Esophagus (tissue), 2 donors: ENCODE measurements around the gene SLC44A5. TPM values are rescaled to one million over a fixed set of nuclear protein-coding genes. Genes with fewer than 3 reads are reported as not detected.

Source experiments
- H3K27ac ChIP-seq, 2 donors: one replicate each; pipeline ENCODE4 v1.5.1; 2013; ENCODE audit warnings: low read depth in 2 of 2, mild to moderate bottlenecking in 2 of 2, inconsistent platforms in 1 of 2, low read length in 1 of 2, moderate library complexity in 1 of 2
- H3K27me3 ChIP-seq, 2 donors: one replicate each; pipeline ENCODE4 v1.6.1; 2013; ENCODE audit warnings: low read length in 2 of 2, control low read depth in 1 of 2, mild to moderate bottlenecking in 1 of 2; ENCODE audit not compliant: insufficient read depth in 2 of 2, control insufficient read depth in 1 of 2
- H3K36me3 ChIP-seq, 2 donors: one replicate each; pipeline ENCODE4 v1.6.1; 2013; ENCODE audit warnings: low read length in 1 of 2; ENCODE audit not compliant: control insufficient read depth in 2 of 2, insufficient read depth in 2 of 2
- H3K4me1 ChIP-seq, 2 donors: one replicate each; pipeline ENCODE4 v1.6.1; 2013; ENCODE audit warnings: low read length in 1 of 2; ENCODE audit not compliant: control insufficient read depth in 2 of 2, insufficient read depth in 2 of 2
- H3K4me3 ChIP-seq, 2 donors: one replicate each; pipeline ENCODE4 v1.5.1; 2013; ENCODE audit warnings: low read length in 2 of 2, mild to moderate bottlenecking in 2 of 2, low read depth in 1 of 2, moderate library complexity in 1 of 2
- H3K9me3 ChIP-seq, 2 donors: one replicate each; pipeline ENCODE4 v1.6.1; 2013; ENCODE audit warnings: mild to moderate bottlenecking in 2 of 2, low read depth in 1 of 2, low read length in 1 of 2, moderate library complexity in 1 of 2; ENCODE audit not compliant: control insufficient read depth in 2 of 2, insufficient read depth in 1 of 2
- WGBS, 2 donors: extraction: QIAGEN DNeasy Blood & Tissue Kit; methylation state at CpG; one replicate each; pipeline ENCODE4 v1.1.7; 2013; 5-methylcytosine and 5-hydroxymethylcytosine counted together
- polyA plus RNA-seq, 2 donors: library from polyadenylated mRNA; stranded (reverse); fragments of 200-250 nt; gene quantifications; one replicate each; pipeline ENCODE4 v1.2.3, GENCODE V29; 2013
- donor health status: healthy with polysubstance abuse.
- donor health status: Bipolar disorder and iron deficiency.

Gene SLC44A5
- polyA plus RNA-seq, 2 donors, result 0.75 to 3.1 TPM

- H3K36me3 ChIP-seq, result no peaks in the 10 kb centered on the region
- 47 to 49% methylated on average over 2 of the region's 2 CpGs for WGBS, 2 donors
- no peaks in the 10 kb centered on the region for H3K27me3 ChIP-seq
- no peaks in the 10 kb centered on the region for H3K9me3 ChIP-seq
- H3K4me3 ChIP-seq, result no peak overlapping the region
- H3K4me1 ChIP-seq, result no peaks in the 10 kb centered on the region
- no peak overlapping the region for H3K27ac ChIP-seq
Measured at GRCh38 chr1:75533085-75533484, 77.8 kb downstream of the SLC44A5 start.

GRCh38 chr1:75531570-75531969, 79.3 kb downstream of the SLC44A5 start:
- Histone ChIP-seq H3K4me1 (no peaks in the 10 kb centered on the region), H3K4me3 (no peak overlapping the region), H3K36me3 (no peaks in the 10 kb centered on the region), H3K27ac (no peak overlapping the region), H3K9me3 (no peaks in the 10 kb centered on the region), H3K27me3 (no peaks in the 10 kb centered on the region)
- WGBS, 2 donors, result 58 to 67% methylated on average over 2 of the region's 2 CpGs

DNA sequence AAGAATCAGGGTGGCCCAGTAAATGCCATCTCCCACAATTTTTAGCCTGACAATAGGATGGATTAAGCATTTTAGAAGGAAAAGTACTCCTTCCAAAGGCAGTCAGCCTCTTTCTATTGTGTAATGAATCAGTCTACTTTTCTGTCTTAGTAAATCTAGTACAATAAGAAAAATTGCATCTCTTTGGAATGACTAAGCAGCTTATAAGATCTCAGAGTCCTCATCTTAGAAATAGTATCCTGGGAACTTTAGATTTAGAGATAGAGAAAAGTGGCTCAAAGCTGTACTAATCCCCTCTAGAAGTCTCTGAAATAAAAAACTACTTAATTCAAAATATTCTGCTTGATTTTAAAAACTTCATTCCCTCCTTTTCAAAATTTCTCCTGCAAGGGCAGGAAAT, 81.4 kb downstream of the SLC44A5 start:
- Histone ChIP-seq H3K36me3 (no peaks in the 10 kb centered on the region), H3K4me1 (no peaks in the 10 kb centered on the region), H3K27ac (no peak overlapping the region), H3K27me3 (no peaks in the 10 kb centered on the region), H3K4me3 (no peak overlapping the region), H3K9me3 (no peaks in the 10 kb centered on the region)

- no peak overlapping the region for H3K4me3 ChIP-seq
- H3K27ac ChIP-seq, result no peak overlapping the region
- H3K9me3 ChIP-seq, result no peaks in the 10 kb centered on the region
- no peaks in the 10 kb centered on the region for H3K36me3 ChIP-seq
- H3K27me3 ChIP-seq, result no peaks in the 10 kb centered on the region
- no peaks in the 10 kb centered on the region for H3K4me1 ChIP-seq
Measured at GRCh38 chr1:75528001-75528400, 82.9 kb downstream of the SLC44A5 start.

DNA sequence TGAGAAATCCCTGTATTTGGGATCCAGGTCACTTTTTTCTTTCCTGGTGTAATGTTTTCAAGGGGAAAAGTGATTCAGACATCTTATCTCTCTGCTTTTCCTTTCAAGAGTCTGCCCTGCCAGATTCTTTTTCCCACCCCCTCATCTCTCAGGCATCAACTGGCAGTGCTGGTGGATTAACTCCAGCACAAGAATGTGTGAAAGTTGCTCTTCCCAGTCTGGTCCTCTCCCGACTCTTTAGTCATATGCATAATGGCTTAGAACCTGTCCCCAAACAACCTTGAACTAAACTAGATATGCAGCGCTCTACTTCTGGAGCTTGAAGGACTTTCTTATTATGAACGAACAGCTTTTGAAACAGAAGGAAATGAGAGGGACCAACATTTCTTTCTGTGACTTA, 88.5 kb downstream of the SLC44A5 start:
- Histone ChIP-seq H3K9me3 (no peaks in the 10 kb centered on the region), H3K4me3 (no peak overlapping the region), H3K4me1 (no peaks in the 10 kb centered on the region), H3K36me3 (no peaks in the 10 kb centered on the region), H3K27ac (no peak overlapping the region), H3K27me3 (no peaks in the 10 kb centered on the region)
- 60 to 62% methylated on average over 3 of the region's 3 CpGs for WGBS, 2 donors

GRCh38 chr1:75521658-75522057, 89.3 kb downstream of the SLC44A5 start:
- no peaks in the 10 kb centered on the region for H3K27me3 ChIP-seq
- 73 to 79% methylated on average over 3 of the region's 3 CpGs for WGBS, 2 donors
- H3K36me3 ChIP-seq, result no peaks in the 10 kb centered on the region
- no peaks in the 10 kb centered on the region for H3K4me1 ChIP-seq
- no peak overlapping the region for H3K27ac ChIP-seq
- H3K4me3 ChIP-seq, result no peak overlapping the region
- H3K9me3 ChIP-seq, result no peaks in the 10 kb centered on the region

- H3K4me3 ChIP-seq, result no peak overlapping the region
Measured at GRCh38 chr1:75520862-75521475, 89.9 kb downstream of the SLC44A5 start.

DNA sequence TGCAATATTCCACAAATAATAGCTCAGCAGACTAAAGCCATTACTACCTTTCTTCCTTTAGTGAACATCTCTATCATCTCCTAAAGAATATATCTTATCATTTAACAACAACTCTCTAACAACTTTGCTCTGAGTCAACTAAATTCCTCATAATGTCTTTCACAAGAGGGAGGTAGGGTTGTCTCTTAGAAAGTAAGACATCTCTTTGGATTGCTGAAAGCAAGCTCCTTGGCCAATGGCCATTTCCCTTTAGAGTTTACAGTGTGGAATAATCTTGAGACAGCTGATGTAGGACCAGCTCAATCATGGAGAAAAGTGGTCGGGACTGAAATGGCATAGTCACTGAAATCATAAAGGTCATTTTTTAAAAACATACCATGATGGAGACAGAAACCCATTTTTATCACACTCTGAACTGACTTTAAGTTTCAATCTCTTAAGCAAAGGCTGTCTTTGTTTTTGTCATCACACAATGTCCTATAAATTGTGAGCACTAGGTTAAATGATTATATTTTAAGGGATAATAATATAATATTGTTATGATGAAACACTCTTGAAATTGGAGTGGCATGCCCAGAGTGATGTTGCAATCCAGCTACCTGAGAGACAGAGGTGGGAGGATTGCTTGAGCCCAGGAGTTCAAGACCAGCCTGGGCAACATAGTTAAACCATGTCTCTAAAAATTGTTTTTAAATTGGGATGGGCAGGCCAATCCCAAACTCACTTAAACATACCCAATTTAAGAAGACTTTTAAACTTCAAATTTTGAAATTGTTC, 91.1 kb downstream of the SLC44A5 start:
- Histone ChIP-seq H3K36me3 (no peaks in the 10 kb centered on the region), H3K27me3 (no peaks in the 10 kb centered on the region), H3K27ac (no peak overlapping the region), H3K9me3 (no peaks in the 10 kb centered on the region), H3K4me3 (no peak overlapping the region), H3K4me1 (no peaks in the 10 kb centered on the region)
- 87 to 90% methylated on average over 1 of the region's 1 CpG for WGBS, 2 donors

More at GRCh38 chr1:75520862-75521475, 89.9 kb downstream of the SLC44A5 start:
- 76 to 81% methylated on average over 4 of the region's 4 CpGs for WGBS, 2 donors
- Histone ChIP-seq H3K4me1 (no peaks in the 10 kb centered on the region), H3K27ac (no peak overlapping the region), H3K27me3 (no peaks in the 10 kb centered on the region), H3K9me3 (no peaks in the 10 kb centered on the region), H3K36me3 (no peaks in the 10 kb centered on the region)

DNA sequence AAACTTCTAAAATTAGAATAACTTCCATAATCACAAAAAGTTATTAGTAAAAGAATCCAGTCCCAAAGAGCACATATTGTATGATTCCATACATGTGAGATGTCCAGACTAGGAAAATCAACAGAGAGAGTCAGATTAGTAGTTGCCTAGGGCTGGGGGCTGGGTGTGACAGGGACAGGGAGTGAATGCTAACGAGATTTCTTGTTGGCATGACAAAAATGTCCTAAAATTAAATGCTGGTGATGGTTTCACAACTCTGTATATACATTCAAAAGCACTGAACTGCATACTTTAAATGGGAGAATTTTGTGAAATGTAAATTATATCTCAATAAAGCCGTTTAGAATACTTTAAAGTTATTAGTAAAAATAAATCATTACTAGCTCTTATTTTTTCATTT, 92.2 kb downstream of the SLC44A5 start:
- Histone ChIP-seq H3K4me3 (no peak overlapping the region), H3K4me1 (no peaks in the 10 kb centered on the region), H3K9me3 (no peaks in the 10 kb centered on the region), H3K27me3 (no peaks in the 10 kb centered on the region), H3K27ac (no peak overlapping the region), H3K36me3 (no peaks in the 10 kb centered on the region)
- WGBS, 2 donors, result 47 to 54% methylated on average over 2 of the region's 2 CpGs

GRCh38 chr1:75514270-75514669, 96.6 kb downstream of the SLC44A5 start:
- no peaks in the 10 kb centered on the region for H3K9me3 ChIP-seq
- H3K27ac ChIP-seq, result no peak overlapping the region
- no peaks in the 10 kb centered on the region for H3K36me3 ChIP-seq
- H3K27me3 ChIP-seq, result no peaks in the 10 kb centered on the region
- H3K4me3 ChIP-seq, result no peak overlapping the region
- H3K4me1 ChIP-seq, result no peaks in the 10 kb centered on the region
- 93% methylated on average over 1 of the region's 1 CpG for WGBS, 2 donors
